ENCODE measurements around the gene CD200R1L.

Gene CD200R1L

DNA sequence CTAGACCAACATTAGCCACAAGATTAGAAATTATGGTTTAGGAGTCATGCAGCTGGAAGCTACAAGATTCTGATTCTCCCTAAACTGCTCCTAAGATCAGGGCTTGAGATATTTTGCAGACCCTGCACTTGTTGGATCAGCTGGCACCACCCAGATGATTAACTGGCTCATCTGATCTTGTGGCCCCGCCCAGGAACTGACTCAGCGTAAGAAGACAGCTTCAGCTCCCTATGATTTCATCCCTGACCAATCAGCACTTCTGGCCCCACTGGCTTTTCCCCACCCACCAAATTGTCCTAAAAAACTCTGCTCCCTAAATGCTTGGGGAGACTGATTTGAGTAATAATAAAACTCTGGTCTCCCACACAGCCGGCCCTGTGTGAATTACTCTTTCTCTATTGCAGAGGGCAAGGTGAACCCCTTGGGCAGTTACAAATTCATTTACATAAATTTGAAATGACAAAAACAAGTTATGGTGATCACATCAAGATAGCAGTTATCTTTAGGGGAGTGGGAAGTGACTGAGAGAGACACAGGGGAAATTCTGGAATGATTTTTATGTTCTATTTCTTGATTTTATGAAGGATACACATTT is 76.5 kb downstream of the CD200R1L start:
- Histone ChIP-seq H3K4me3 (ENCODE audit: insufficient read depth, low read depth, low read length) (no peak overlapping the region), H3K27ac (ENCODE audit: insufficient read depth, low read depth, low read length, poor library complexity, severe bottlenecking) (no peak overlapping the region)
- 78 to 95% methylated on average over 3 of the region's 3 CpGs for WGBS, 2 experiments

DNA sequence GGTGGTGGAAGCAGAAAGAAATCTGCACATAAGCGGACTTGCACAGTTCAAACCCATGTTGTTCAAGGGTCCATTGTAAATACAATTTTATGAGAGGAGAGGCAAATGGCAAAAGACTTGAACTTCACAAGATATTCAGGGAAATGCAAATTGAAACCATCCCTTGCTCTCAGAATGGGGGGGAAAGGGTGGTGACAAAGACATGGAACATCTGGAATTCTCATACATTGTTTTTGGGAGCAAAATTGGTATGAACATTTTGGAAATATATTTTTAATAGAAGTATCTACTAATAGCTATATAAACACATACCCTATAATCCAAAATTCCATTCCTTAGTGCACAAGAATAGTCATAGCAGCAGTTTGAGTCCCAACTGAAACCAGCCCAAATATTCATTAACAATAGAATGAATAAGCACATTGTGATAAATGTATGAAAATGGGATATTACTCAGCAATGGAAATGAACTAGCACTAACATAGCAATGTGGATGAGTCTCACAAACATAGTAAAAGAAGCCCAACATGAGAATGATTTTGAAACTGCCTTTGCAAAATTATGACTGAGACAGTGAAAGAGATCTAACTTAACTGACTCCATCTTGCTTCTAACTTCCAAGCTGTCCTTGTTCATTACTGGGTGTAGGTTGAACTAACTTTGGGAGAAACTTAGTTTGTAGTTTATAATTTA is 77.2 kb downstream of the CD200R1L start:
- WGBS, 2 experiments: 100% methylated on average over 1 of the region's 1 CpG
- Histone ChIP-seq H3K4me1 (ENCODE audit: control insufficient read depth, insufficient read depth, low read length) (no peaks in the 10 kb centered on the region), H3K4me3 (ENCODE audit: insufficient read depth, low read depth, low read length) (no peak overlapping the region), H3K9me3 (ENCODE audit: control insufficient read depth, low read length) (no peaks in the 10 kb centered on the region), H3K36me3 (ENCODE audit: control insufficient read depth, insufficient read depth, low read length) (no peaks in the 10 kb centered on the region), H3K27ac (ENCODE audit: insufficient read depth, low read depth, low read length, poor library complexity, severe bottlenecking) (no peak overlapping the region), H3K27me3 (ENCODE audit: control insufficient read depth, insufficient read depth, low read length, poor library complexity, severe bottlenecking) (no peaks in the 10 kb centered on the region)

More for the DNA sequence above, 76.5 kb downstream of the CD200R1L start:
- Histone ChIP-seq H3K9me3 (ENCODE audit: control insufficient read depth, low read length) (no peaks in the 10 kb centered on the region), H3K27me3 (ENCODE audit: control insufficient read depth, insufficient read depth, low read length, poor library complexity, severe bottlenecking) (no peaks in the 10 kb centered on the region), H3K4me1 (ENCODE audit: control insufficient read depth, insufficient read depth, low read length) (no peaks in the 10 kb centered on the region), H3K36me3 (ENCODE audit: control insufficient read depth, insufficient read depth, low read length) (no peaks in the 10 kb centered on the region)

DNA sequence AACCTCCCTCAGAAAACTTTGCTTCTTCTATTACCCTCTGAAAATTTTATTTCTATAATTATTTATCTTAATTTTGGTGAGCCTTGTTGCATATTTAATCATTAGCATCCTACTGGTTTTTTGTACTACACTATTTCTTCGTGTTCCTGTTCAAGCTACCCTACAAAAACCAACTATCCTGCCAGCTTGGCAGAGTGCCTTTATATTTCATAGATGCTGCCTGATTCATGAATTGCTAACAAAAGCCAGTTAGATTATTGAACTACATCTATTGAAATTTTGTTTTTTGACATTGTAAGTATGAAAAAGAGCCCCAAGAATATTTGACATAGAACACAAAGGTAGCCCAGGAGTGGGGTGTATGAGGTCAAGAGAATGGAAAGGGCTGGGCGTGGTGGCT is 78.9 kb downstream of the CD200R1L start:
- no peaks in the 10 kb centered on the region for H3K27me3 ChIP-seq (ENCODE audit: control insufficient read depth, insufficient read depth, low read length, poor library complexity, severe bottlenecking)
- H3K36me3 ChIP-seq (ENCODE audit: control insufficient read depth, insufficient read depth, low read length): no peaks in the 10 kb centered on the region
- H3K9me3 ChIP-seq (ENCODE audit: control insufficient read depth, low read length): no peaks in the 10 kb centered on the region
- no peak overlapping the region for H3K4me3 ChIP-seq (ENCODE audit: insufficient read depth, low read depth, low read length)
- WGBS, 2 experiments: 98% methylated on average over 2 of the region's 2 CpGs
- no peak overlapping the region for H3K27ac ChIP-seq (ENCODE audit: insufficient read depth, low read depth, low read length, poor library complexity, severe bottlenecking)
- no peaks in the 10 kb centered on the region for H3K4me1 ChIP-seq (ENCODE audit: control insufficient read depth, insufficient read depth, low read length)

DNA sequence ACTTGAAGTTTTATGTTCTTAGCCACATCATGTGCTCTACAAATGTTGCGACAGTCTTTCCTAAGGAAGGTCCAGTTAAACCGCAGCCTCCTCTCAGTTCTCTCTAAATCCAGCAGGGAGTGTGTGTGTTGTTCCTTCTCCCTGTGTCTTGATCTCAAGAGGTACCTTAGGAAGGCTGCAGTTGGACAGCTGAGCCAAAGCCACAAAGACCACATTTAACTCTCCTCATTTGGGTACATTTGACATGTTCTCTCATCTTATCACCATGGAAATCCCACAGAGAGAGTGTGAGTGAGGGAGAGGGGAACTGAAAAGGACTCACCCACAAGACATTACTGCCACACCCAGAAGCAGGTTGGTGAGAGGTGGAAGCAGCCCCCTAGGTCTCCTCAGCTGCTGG is 79.5 kb downstream of the CD200R1L start:
- no peaks in the 10 kb centered on the region for H3K9me3 ChIP-seq (ENCODE audit: control insufficient read depth, low read length)
- no peaks in the 10 kb centered on the region for H3K4me1 ChIP-seq (ENCODE audit: control insufficient read depth, insufficient read depth, low read length)
- H3K4me3 ChIP-seq (ENCODE audit: insufficient read depth, low read depth, low read length): no peak overlapping the region
- H3K27ac ChIP-seq (ENCODE audit: insufficient read depth, low read depth, low read length, poor library complexity, severe bottlenecking): no peak overlapping the region
- WGBS, 2 experiments: 90 to 97% methylated on average over 2 of the region's 2 CpGs
- no peaks in the 10 kb centered on the region for H3K27me3 ChIP-seq (ENCODE audit: control insufficient read depth, insufficient read depth, low read length, poor library complexity, severe bottlenecking)
- H3K36me3 ChIP-seq (ENCODE audit: control insufficient read depth, insufficient read depth, low read length): no peaks in the 10 kb centered on the region
